ENCODE measurements around the gene CNOT2. TPM values are rescaled to one million over a fixed set of nuclear protein-coding genes. Genes with fewer than 3 reads are reported as not detected.

CNOT2 gene
- polyA plus RNA-seq, 1 of the 3 experiments (the other 2 are of a cell fraction): 45.3 TPM

GRCh38 chr12:70359458-70360197 lies 116.4 kb downstream of the CNOT2 start:
- CTCF ChIA-PET: no interaction called here

More at GRCh38 chr12:70359458-70360197, 116.4 kb downstream of the CNOT2 start:
- no peak overlapping the region for H2AFZ ChIP-seq (ENCODE audit: low read depth)
- no peaks in the 10 kb centered on the region for H3K9me3 ChIP-seq
- peaks cover 18% of the 10 kb centered on the region for H3F3A ChIP-seq (replicated peaks; ENCODE audit: insufficient read depth)
- H3K79me2 ChIP-seq (ENCODE audit: insufficient read depth): no peaks in the 10 kb centered on the region
- H3K27ac ChIP-seq (ENCODE audit: low read depth in 2 of 2, low read length in 1 of 2): no peak overlapping the region
- POLR2A ChIA-PET: no interaction called here
- H3K9me2 ChIP-seq: no peaks in the 10 kb centered on the region
- peaks cover 14 to 19% of the 10 kb centered on the region in 2 experiments for H3K36me3 ChIP-seq (replicated peaks in 1 of 2; ENCODE audit: control insufficient read depth in 1 of 2, insufficient read depth in 2 of 2, low read length in 1 of 2)
- H4K20me1 ChIP-seq (ENCODE audit: insufficient read depth): no peaks in the 10 kb centered on the region
- no peak overlapping the region for H3K4me2 ChIP-seq
- no peak overlapping the region for H3K4me3 ChIP-seq (ENCODE audit: low read depth in 2 of 2, low read length in 1 of 2)
- DNase-seq: no peak
- no peaks in the 10 kb centered on the region for H3K27me3 ChIP-seq (ENCODE audit: insufficient read depth)
- no peak overlapping the region for H3K9ac ChIP-seq
- H3K4me1 ChIP-seq (ENCODE audit: control insufficient read depth in 1 of 2, insufficient read depth in 2 of 2, low read depth in 1 of 2, low read length in 1 of 2): no peaks in the 10 kb centered on the region; a peak in 1 of 4 replicates
- 88% methylated on average over 1 of the region's 1 CpG for WGBS (ENCODE audit: low lambda C conversion rate)
- no peak for TF ChIP-seq NRF1 (IDR thresholded peaks at IDR 0.05; ENCODE audit: low read depth, low read length)
- TF ChIP-seq RXRA (IDR thresholded peaks at IDR 0.05; ENCODE audit: borderline replicate concordance, low read depth): no peak
- no peak for TF ChIP-seq FOXJ3 (CRISPR knock-in tag; IDR thresholded peaks at IDR 0.05)
- TF ChIP-seq FOXM1 (IDR thresholded peaks at IDR 0.05; ENCODE audit: low read depth): no peak
- TF ChIP-seq RAD21 (IDR thresholded peaks at IDR 0.05; ENCODE audit: low read length): no peak
- no peak for TF ChIP-seq CTCF (IDR thresholded peaks at IDR 0.05)
- TF ChIP-seq RFX5 (IDR thresholded peaks at IDR 0.05; ENCODE audit: low read length): no peak
- no peak for TF ChIP-seq GABPA (IDR thresholded peaks at IDR 0.05; ENCODE audit: low read depth)
- no peak for TF ChIP-seq NFIC (IDR thresholded peaks at IDR 0.05; ENCODE audit: borderline replicate concordance)
- no peak for TF ChIP-seq TEAD4 (IDR thresholded peaks at IDR 0.05; ENCODE audit: borderline replicate concordance, insufficient read depth)
- TF ChIP-seq CHD2 (IDR thresholded peaks at IDR 0.05; ENCODE audit: low read length, partially characterized antibody): no peak
- TF ChIP-seq ELF1 (IDR thresholded peaks at IDR 0.05): no peak
- TF ChIP-seq MXI1 (IDR thresholded peaks at IDR 0.05; ENCODE audit: low read depth, low read length): no peak
- TF ChIP-seq TAF1 (IDR thresholded peaks at IDR 0.05; ENCODE audit: borderline replicate concordance, low read depth, low read length): no peak
- no peak for TF ChIP-seq ZBTB33 (IDR thresholded peaks at IDR 0.05; ENCODE audit: borderline replicate concordance, low read depth)
- TF ChIP-seq REST (IDR thresholded peaks at IDR 0.05; ENCODE audit: low read depth, low read length): no peak

Measured in SK-N-SH (cell line).